NK-92 (cell line): ENCODE data around the gene OR2L13.
"Not testable (repeated sequence)": the region's sequence is repeated elsewhere in the genome, so short reads cannot be mapped to it uniquely, and the experiment has no call there.

Experiments used
- DNase-seq: peaks from one replicate; lab custom pipeline; 2025; ENCODE audit not compliant: unreplicated experiment; lab: John Stamatoyannopoulos, UW

The OR2L13 gene

GRCh38 chr1:248094884-248095283 is at the start of gene OR2L13:
Gene OR2L13 (plus strand): TSS chr1:248095184. CDS start chr1:248099376, 4,192 bp downstream.
- no peak for DNase-seq

DNA sequence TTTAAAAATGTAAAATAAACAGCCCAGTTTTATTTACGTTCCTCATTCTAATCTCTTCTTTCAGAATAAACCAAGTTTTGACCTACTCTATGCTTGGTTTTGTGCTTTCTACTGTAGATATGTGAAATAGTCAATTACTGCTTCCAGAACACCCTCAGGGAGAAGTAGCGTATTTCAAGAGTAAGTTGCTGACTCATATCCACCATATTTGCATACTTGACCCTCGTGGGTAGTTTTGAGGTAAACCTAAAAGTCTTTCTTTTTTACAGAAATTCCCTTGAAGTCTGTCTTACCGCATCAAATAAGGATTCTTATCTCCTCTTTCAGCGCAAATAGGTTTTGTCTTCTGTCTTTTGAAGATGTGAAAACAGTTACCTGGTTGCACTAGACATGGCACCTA is 49.8 kb upstream of the OR2L13 start:
- DNase-seq = no peak

DNA sequence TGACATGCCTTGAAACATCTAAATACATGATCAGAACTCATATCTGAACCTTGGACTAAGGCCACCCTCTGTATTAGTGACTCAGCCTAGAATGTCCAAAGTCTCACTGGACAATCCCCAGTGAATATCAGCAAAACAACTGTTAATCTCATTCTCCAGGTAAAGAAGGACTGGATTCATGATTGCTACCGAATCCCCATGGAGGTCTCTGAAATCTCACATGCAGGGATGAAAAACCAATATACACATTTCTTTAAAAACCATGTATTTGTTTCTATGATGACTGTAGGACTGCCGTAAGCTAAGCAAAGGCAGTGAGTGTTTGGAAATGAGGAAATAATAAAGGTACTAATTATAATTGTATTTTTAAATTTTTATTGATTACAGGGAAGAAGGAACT is 48.4 kb upstream of the OR2L13 start, which contains the start of gene OR2L3:
Gene OR2L3 (plus strand): TSS at position 301 of the 400 bp plus-strand sequence. CDS start 13,846 bp downstream, outside the sequence.
- DNase-seq = no peak

GRCh38 chr1:248047008-248047407 is 48.0 kb upstream of the OR2L13 start:
- DNase-seq = no peak

GRCh38 chr1:248054671-248055070 is 40.3 kb upstream of the OR2L13 start:
- no peak for DNase-seq

DNA sequence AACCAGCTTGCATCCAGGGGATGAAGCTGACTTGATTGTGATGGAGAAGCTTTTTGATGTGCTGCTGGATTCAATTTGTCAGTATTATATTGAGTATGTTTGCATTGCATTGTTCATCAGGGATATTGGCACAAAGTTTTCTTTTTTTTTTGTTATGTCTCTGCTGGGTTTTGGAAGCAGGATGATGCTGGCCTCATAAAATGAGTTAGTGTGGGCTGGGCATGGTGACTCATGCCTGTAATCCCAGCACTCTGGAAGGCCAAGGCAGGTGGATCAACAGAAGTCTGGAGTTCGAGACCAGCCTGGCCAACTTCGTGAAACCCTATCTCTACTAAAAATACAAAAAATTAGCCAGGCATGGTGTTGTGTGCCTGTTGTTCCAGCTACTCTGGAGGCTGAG is 39.7 kb upstream of the OR2L13 start:
- no peak for DNase-seq

DNA sequence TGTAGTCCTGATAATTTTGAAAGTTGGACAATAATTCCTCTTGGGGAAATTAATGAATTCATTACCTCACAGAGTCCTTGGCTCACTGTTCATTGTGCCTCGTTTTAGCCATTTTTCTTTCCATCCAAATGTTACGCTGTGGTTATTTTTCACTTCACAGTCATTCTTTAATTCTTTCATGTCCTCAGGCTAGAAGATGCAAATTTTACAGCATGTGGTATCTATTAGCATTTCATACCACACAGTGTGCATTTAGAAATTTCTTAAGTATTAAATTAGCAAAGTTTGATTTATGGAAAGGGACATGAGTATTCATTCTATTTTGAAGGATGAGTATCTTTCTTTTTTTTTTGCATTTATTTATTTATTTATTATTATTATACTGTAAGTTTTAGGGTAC is 29.9 kb upstream of the OR2L13 start:
- no peak for DNase-seq

GRCh38 chr1:248065604-248066003 is 29.4 kb upstream of the OR2L13 start:
- DNase-seq = no peak

DNA sequence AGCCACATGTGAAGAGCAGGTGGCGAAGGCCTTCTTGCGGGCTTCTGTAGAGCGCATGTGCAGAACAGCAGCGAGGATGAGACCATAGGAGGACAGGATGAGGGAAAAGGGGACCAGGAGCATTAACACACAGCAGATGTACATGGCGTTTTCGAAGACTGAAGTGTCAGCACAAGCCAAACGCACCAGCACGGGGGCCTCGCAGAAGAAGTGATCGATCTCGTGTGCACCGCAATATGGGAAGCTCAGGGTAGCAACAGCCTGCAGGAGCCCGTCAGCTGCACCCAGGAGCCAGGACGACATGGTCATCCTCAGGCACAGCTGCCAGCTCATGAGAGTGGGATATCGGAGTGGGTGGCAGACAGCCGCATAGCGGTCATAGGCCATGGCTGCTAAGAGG is 11.1 kb upstream of the OR2L13 start:
- not testable (repeated sequence) for DNase-seq

DNA sequence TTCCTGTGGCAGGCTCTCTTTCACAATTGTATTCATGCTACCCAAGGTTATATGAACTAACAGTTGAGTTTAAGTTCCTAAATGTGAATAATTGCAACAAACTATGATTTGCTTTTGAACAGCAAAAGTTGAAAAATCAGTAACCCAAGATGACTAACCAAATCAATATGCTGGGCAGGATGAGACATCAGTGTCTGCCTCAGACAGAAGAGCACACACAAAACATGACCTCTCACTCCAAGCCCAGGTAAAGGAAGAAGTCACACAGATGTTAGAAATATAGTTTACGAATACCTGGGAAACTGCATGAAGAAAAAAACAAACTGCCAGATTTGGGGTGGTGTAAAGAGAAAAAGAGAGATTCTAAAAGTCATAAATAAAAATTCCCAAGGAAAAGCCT is 3.5 kb downstream of the OR2L13 start:
- no peak for DNase-seq

GRCh38 chr1:248102847-248103246 is 7.9 kb downstream of the OR2L13 start:
- no peak for DNase-seq

DNA sequence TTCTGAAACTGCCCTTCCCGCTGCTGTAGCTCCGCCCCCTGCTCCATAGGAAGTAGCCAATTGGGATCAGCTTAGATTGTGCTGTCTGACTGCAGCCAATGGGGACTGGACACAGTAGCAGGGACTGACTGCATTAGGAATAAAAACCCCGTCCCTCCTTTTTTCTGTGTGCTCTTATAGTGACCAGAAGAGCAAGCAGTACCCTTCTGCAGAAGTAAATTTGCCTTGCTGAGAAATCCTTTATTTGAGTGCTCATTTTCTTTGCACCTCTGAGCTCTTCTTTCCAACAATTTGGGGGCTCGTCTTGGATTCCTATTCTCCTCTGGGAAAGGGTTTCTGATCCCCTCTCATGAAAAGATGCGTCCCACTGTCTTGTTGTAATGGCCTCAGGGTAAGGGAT is 16.2 kb downstream of the OR2L13 start:
- DNase-seq = no peak

DNA sequence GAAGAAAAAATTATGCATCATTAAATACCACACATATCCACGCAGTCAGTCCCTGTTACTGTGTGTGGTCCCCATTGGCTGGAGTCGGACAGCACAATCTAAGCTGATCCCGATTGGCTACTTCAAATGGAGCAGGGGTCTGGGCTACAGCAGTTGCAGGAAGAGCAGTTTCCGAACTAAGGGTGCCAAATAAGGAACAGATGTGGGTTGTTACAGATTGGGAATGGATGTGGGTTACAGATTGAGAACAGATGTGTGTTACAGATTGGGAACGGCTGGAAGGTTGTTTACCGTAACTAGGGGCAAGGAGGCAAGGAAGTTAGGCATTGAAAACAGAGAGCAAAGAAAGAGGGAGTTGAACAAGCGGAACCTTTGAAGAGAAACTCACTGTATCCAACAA is 19.9 kb downstream of the OR2L13 start:
- DNase-seq = no peak

- DNase-seq = no peak
These were observed 32.7 kb downstream of the OR2L13 start for GRCh38 chr1:248127653-248128052.

DNA sequence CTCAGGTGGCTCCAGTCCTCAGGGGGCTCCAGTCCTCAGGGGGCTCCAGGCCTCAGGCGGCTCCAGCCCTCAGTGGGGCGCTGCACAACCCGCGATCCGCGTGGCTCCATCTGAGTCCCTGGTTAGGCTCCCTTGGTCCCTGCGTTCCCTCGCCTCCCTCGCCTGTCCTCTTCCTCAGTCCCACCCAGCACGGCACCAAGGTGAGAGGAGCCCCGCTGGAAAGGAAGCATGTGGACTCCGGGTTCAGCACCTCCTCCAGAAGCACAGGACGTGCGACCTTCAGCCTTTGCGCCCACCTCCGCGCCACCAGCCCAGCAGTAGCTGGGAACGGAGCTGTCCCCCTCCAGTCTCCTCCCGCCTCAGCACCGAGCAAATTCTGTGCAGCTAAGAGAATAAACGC is 41.8 kb downstream of the OR2L13 start:
- DNase-seq = no peak

DNA sequence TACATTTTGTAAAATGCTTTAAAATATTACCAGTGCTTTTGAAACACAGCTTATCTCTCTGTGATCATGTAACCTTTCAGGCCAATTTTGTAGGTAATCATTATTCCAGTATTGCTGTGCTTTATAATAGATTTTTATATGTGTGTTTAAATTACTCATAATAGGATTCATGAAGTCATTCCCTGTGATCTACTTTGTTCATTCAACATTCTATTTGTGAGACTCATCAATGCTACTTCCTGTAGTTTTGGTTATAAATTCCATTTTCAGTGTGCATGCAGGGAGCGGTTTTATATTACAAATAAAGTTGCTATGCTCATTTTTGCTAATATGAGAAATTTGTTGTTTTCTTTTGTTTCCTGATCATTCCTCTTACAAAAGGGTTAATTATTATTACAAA is 45.9 kb downstream of the OR2L13 start:
- no peak for DNase-seq

DNA sequence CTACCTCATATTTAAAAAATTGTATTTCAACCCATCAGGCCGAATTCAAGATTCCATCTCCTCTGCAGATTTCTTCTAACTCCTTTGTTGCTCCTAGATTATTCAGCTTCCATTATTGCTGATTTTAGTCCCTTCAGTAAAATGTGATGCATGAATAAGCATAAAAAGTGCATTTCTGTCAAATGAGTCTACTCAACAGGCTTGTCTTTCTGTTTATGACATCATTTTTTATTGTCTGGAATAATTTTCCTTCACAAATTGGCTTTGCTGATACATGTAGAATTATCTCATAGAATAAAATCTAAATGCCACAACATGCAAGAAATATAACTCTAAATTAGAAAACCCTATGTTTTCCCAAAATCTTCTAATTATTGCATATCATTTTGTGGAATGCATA is 48.3 kb downstream of the OR2L13 start:
- no peak for DNase-seq

- DNase-seq = no peak
These were observed 49.7 kb downstream of the OR2L13 start, which contains the start of gene OR2M5 for GRCh38 chr1:248144513-248145198. Gene OR2M5 (plus strand): TSS chr1:248145148. CDS start chr1:248145148, 0 bp downstream.
